CD4-positive, alpha-beta T cell treated with Interleukin-6 for 4 hours (primary cell): ENCODE measurements around the gene ZFP57.

Experiments used
- DNase-seq: peaks from one replicate; pipeline ENCODE4 v3.0.0-alpha.2; 2020; ENCODE audit warnings: mixed read lengths

Gene ZFP57

GRCh38 chr6:29625337-29625930 is 55.5 kb downstream of the ZFP57 start:
- DNase-seq = no peak

GRCh38 chr6:29624520-29624961 is 56.4 kb downstream of the ZFP57 start:
- no peak for DNase-seq
